HG02970 (cell line): ENCODE results near the gene PUM2.
"Not testable (repeated sequence)": the region's sequence is repeated elsewhere in the genome, so short reads cannot be mapped to it uniquely, and the experiment has no call there.

Source experiments
- ATAC-seq: cut with Tn5 transposase; IDR thresholded peaks from one replicate; pipeline ENCODE4 v1.9.1; 2021; ENCODE audit warnings: mild to moderate bottlenecking, moderate library complexity, moderate number of reproducible peaks; ENCODE audit not compliant: unreplicated experiment, low FRiP score

The PUM2 gene

GRCh38 chr2:20240291-20240690 lies 110.4 kb downstream of the PUM2 start:
- not testable (repeated sequence) for ATAC-seq

- no peak for ATAC-seq
Observed at GRCh38 chr2:20236496-20236895, 114.1 kb downstream of the PUM2 start.

- ATAC-seq, result no peak
Observed at GRCh38 chr2:20235655-20236305, 114.9 kb downstream of the PUM2 start.

GRCh38 chr2:20234597-20234996 lies 116.0 kb downstream of the PUM2 start:
- not testable (repeated sequence) for ATAC-seq

GRCh38 chr2:20232837-20233207 lies 117.8 kb downstream of the PUM2 start:
- ATAC-seq, result no peak

- no peak for ATAC-seq
Observed at GRCh38 chr2:20231598-20232026, 119.0 kb downstream of the PUM2 start.

- no peak for ATAC-seq
Observed at GRCh38 chr2:20231159-20231558, 119.5 kb downstream of the PUM2 start.

- no peak for ATAC-seq
Observed at GRCh38 chr2:20230114-20230425, 120.6 kb downstream of the PUM2 start.

- ATAC-seq, result no peak
Observed at GRCh38 chr2:20229322-20230113, 121.1 kb downstream of the PUM2 start.

- no peak for ATAC-seq
Observed at GRCh38 chr2:20227894-20228505, 122.6 kb downstream of the PUM2 start.

GRCh38 chr2:20226152-20226545 lies 124.5 kb downstream of the PUM2 start:
- ATAC-seq, result no peak

GRCh38 chr2:20225294-20226151 lies 125.1 kb downstream of the PUM2 start:
- peak; percentile 47 for ATAC-seq

- ATAC-seq, result no peak
Observed at GRCh38 chr2:20224716-20225293, 125.8 kb downstream of the PUM2 start, which contains the start of gene SDC1. SDC1 (minus strand) TSS chr2:20225130; CDS start chr2:20224867, 263 bp downstream.

- ATAC-seq, result no peak
Observed at GRCh38 chr2:20224164-20224715, 126.4 kb downstream of the PUM2 start.

- ATAC-seq, result no peak
Observed at GRCh38 chr2:20223407-20224163, 127.1 kb downstream of the PUM2 start.

GRCh38 chr2:20222769-20223406 lies 127.8 kb downstream of the PUM2 start:
- no peak for ATAC-seq

- no peak for ATAC-seq
Observed at GRCh38 chr2:20222014-20222768, 128.5 kb downstream of the PUM2 start.

- no peak for ATAC-seq
Observed at GRCh38 chr2:20221555-20221973, 129.1 kb downstream of the PUM2 start.
